H1 (cell line): ENCODE results near the gene SPATA16. TPM values are rescaled to one million over a fixed set of nuclear protein-coding genes. Genes with fewer than 3 reads are reported as not detected.

Experiments
- CBX8 ChIP-seq: fragments of 300-800, 300-1000 bp; sonication (generic); IDR thresholded peaks from 2 replicates; pipeline ENCODE4 v1.7.1; 2016; ENCODE audit warnings: low read depth, low read length, borderline replicate concordance
- polyA plus RNA-seq, 7 experiments: library from polyadenylated mRNA; depleted of rRNA in 3 of 7; stranded (reverse) in 5 of 7; unstranded in 2 of 7; fragments of >200 nt in 5 of 7; fragments of 200-250 nt in 2 of 7; gene quantifications; 1 replicate in 5 of 7; 2 replicates in 1 of 7; 4 replicates in 1 of 7; pipeline versions ENCODE4 v1.2.1 to v1.2.3, GENCODE V29; 2011 to 2013; ENCODE audit warnings: missing spikeins in 2 of 7, mixed read lengths in 2 of 7
- total RNA-seq: library from RNA; stranded (reverse); fragmentation: NEBNext Ultra II Directional; extraction: Animal tissue kit (Norgen Biotek cat#: 25700); gene quantifications from 2 replicates; pipeline ENCODE4 v1.2.1, GENCODE V29; 2021
- TF ChIP-seq, protein P1 (sequence below): fragments of 300-600 bp; sonication (generic); IDR thresholded peaks from 2 replicates; pipeline ENCODE4 v1.7.1; 2012; ENCODE audit warnings: low read length, moderate library complexity, mild to moderate bottlenecking, inconsistent platforms; ENCODE audit not compliant: insufficient replicate concordance
- TF ChIP-seq, protein P2 (sequence below): IDR thresholded peaks from 2 replicates; pipeline ENCODE4 v1.6.1; 2012; ENCODE audit warnings: inconsistent platforms

The SPATA16 gene
- total and polyA plus RNA-seq, 2 of the 8 experiments (the other 6 are each of a cell fraction or from before 2014, with no cell fraction given), result 0.05 to 2.7 TPM

DNA sequence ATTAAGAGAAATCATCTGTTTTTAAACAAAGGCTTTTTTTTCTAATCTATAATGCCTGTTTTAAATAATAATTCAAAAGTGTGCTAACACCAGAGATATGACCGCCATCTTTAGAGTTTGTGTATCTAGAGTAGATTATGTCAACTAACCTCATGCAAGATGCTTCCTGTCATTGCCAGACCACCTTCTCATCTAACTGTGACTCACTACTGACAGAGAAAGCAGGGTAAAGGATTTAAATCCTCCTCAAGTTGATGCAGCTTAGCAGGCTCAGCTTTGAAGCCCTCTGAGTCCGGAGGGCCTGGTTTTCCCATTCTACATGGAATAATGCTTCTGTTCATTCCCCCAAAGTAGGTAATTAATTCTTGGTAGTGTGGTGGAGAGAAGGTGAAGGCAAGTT is 282.0 kb downstream of the SPATA16 start (continued):
- TF ChIP-seq, protein P1, sequence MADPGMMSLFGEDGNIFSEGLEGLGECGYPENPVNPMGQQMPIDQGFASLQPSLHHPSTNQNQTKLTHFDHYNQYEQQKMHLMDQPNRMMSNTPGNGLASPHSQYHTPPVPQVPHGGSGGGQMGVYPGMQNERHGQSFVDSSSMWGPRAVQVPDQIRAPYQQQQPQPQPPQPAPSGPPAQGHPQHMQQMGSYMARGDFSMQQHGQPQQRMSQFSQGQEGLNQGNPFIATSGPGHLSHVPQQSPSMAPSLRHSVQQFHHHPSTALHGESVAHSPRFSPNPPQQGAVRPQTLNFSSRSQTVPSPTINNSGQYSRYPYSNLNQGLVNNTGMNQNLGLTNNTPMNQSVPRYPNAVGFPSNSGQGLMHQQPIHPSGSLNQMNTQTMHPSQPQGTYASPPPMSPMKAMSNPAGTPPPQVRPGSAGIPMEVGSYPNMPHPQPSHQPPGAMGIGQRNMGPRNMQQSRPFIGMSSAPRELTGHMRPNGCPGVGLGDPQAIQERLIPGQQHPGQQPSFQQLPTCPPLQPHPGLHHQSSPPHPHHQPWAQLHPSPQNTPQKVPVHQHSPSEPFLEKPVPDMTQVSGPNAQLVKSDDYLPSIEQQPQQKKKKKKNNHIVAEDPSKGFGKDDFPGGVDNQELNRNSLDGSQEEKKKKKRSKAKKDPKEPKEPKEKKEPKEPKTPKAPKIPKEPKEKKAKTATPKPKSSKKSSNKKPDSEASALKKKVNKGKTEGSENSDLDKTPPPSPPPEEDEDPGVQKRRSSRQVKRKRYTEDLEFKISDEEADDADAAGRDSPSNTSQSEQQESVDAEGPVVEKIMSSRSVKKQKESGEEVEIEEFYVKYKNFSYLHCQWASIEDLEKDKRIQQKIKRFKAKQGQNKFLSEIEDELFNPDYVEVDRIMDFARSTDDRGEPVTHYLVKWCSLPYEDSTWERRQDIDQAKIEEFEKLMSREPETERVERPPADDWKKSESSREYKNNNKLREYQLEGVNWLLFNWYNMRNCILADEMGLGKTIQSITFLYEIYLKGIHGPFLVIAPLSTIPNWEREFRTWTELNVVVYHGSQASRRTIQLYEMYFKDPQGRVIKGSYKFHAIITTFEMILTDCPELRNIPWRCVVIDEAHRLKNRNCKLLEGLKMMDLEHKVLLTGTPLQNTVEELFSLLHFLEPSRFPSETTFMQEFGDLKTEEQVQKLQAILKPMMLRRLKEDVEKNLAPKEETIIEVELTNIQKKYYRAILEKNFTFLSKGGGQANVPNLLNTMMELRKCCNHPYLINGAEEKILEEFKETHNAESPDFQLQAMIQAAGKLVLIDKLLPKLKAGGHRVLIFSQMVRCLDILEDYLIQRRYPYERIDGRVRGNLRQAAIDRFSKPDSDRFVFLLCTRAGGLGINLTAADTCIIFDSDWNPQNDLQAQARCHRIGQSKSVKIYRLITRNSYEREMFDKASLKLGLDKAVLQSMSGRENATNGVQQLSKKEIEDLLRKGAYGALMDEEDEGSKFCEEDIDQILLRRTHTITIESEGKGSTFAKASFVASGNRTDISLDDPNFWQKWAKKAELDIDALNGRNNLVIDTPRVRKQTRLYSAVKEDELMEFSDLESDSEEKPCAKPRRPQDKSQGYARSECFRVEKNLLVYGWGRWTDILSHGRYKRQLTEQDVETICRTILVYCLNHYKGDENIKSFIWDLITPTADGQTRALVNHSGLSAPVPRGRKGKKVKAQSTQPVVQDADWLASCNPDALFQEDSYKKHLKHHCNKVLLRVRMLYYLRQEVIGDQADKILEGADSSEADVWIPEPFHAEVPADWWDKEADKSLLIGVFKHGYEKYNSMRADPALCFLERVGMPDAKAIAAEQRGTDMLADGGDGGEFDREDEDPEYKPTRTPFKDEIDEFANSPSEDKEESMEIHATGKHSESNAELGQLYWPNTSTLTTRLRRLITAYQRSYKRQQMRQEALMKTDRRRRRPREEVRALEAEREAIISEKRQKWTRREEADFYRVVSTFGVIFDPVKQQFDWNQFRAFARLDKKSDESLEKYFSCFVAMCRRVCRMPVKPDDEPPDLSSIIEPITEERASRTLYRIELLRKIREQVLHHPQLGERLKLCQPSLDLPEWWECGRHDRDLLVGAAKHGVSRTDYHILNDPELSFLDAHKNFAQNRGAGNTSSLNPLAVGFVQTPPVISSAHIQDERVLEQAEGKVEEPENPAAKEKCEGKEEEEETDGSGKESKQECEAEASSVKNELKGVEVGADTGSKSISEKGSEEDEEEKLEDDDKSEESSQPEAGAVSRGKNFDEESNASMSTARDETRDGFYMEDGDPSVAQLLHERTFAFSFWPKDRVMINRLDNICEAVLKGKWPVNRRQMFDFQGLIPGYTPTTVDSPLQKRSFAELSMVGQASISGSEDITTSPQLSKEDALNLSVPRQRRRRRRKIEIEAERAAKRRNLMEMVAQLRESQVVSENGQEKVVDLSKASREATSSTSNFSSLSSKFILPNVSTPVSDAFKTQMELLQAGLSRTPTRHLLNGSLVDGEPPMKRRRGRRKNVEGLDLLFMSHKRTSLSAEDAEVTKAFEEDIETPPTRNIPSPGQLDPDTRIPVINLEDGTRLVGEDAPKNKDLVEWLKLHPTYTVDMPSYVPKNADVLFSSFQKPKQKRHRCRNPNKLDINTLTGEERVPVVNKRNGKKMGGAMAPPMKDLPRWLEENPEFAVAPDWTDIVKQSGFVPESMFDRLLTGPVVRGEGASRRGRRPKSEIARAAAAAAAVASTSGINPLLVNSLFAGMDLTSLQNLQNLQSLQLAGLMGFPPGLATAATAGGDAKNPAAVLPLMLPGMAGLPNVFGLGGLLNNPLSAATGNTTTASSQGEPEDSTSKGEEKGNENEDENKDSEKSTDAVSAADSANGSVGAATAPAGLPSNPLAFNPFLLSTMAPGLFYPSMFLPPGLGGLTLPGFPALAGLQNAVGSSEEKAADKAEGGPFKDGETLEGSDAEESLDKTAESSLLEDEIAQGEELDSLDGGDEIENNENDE, result no peak
- TF ChIP-seq, protein P2, sequence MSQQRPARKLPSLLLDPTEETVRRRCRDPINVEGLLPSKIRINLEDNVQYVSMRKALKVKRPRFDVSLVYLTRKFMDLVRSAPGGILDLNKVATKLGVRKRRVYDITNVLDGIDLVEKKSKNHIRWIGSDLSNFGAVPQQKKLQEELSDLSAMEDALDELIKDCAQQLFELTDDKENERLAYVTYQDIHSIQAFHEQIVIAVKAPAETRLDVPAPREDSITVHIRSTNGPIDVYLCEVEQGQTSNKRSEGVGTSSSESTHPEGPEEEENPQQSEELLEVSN, result no peak
- TF ChIP-seq CBX8, result no peak
